ENCODE data around the gene FREM2.

FREM2 gene

DNA sequence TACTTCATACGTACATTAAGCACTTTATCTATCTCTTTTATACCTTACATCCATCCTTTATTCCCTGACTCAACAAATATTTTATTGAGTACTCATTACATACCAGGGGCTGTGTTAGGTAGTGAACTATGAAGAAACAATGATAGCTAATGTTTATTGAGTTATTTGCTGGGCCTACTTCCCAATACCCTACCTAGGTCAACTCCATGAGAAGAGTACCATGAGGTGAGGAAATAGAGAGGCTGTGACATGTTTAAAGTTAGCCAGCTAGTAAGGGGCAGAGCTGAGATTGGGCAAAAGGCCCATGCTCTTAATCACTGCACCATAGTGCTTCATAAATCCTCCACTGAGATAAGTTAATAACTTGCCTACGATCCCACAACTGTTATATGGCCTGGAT lies 79.9 kb downstream of the FREM2 start:
- no peak for DNase-seq

GRCh38 chr13:38767506-38768265 lies 80.8 kb downstream of the FREM2 start:
- DNase-seq = no peak

DNA sequence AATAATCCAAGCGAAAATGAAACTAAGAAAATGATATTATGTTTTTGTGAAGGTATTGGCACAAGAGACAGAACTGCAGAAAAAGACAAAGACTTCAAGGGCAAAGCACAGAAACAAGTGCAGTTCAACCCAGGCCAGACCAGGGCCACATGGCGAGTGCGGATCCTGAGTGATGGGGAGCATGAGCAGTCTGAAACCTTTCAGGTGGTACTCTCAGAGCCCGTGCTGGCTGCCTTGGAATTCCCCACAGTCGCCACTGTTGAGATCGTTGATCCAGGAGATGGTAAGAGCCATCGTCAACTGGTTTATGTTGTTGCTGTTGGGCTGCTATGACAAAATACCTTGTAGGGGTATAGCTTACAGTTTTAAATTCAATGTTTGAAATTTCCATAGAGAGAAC lies 82.6 kb downstream of the FREM2 start:
- DNase-seq = no peak

DNA sequence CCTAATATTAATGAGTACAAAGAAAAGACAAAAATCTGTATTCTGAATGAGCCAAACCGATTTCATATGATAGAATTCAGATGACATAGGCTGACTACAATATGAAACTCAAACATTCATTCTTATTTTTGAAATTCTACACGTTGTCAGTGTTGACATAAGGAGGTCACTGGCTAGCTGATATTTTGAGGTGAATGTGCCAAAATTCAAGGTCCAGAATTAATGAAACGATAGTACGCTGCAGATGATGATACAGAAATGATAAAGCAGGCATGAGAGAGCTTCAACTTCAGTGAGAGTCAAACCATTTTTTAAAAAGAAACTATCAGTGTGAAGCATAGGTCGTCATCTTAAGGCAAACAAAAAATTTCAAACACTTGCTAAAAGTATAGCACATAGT lies 88.2 kb downstream of the FREM2 start:
- no peak for DNase-seq

- DNase-seq = no peak
Measured at GRCh38 chr13:38777347-38778119, 90.7 kb downstream of the FREM2 start.

GRCh38 chr13:38781539-38781938 lies 94.7 kb downstream of the FREM2 start:
- no peak for DNase-seq

GRCh38 chr13:38784036-38784880 lies 97.4 kb downstream of the FREM2 start:
- DNase-seq = no peak

- no peak for DNase-seq
Measured at GRCh38 chr13:38785042-38785441, 98.2 kb downstream of the FREM2 start.

DNA sequence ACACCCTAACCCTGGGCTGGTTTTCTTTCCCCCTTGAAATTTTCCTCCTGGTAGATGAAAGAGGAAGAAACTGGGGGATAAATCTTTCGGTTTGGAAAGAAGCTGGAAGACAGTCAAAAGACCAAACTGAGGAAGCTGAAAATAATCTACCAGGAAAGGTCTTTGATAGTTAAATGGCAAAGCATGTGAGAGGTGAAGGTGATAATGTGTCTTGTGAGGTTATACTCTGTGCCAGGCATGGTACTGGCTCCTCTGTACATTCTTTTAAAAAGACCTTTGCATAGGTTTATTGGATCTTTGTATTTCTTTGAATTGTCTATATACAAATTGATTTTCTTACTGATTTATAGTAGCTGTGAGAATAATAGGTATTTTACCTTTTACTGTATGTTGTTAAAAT lies 98.6 kb downstream of the FREM2 start:
- no peak for DNase-seq

- DNase-seq = no peak
Measured at GRCh38 chr13:38787550-38787949, 100.7 kb downstream of the FREM2 start.

GRCh38 chr13:38796890-38797289 lies 110.0 kb downstream of the FREM2 start:
- no peak for DNase-seq

- DNase-seq = no peak
Measured at GRCh38 chr13:38803531-38803930, 116.7 kb downstream of the FREM2 start.

- DNase-seq = no peak
Measured at GRCh38 chr13:38804061-38804460, 117.2 kb downstream of the FREM2 start.

DNA sequence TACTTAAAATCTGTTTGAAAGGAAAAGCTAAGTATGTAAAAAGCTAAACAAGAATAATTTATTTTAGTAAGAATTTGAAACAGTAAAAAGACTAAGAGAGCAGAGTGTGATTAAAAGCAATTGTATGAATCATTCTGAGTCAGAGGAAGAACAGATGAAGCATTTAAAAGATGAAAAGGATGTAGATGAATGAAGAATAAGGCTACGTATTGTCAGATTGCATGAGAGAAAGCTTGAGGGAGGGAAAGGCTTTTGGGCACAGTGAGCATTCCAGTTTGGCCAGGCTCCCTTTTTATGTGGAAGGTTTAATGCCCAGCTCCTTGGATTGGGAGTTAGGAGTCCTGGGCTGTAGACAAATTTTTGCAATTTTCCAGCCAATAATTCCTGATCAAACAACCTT lies 117.7 kb downstream of the FREM2 start:
- no peak for DNase-seq

DNA sequence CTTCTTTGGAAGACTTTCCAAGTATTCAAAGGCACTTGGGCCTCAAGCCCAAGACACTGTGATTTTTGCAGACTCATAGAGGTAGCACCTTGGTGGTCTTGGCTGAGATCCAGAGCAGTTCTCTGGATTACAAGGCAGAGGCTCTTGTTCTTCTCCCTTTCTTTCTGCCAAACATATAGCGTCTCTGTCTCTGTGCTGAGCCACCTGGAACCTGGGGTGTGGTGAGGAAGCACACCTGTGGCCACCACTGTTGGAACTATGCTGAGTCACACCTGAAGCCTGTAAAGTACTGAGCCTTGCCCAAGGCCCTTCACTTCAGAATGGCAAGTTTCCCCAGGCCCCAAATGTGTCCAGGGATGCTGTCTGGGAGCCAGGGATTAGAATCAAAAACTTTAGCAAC lies 127.5 kb downstream of the FREM2 start:
- no peak for DNase-seq

- no peak for DNase-seq
Measured at GRCh38 chr13:38819053-38819452, 132.2 kb downstream of the FREM2 start.

- DNase-seq = no peak
Measured at GRCh38 chr13:38819596-38819995, 132.7 kb downstream of the FREM2 start.

DNA sequence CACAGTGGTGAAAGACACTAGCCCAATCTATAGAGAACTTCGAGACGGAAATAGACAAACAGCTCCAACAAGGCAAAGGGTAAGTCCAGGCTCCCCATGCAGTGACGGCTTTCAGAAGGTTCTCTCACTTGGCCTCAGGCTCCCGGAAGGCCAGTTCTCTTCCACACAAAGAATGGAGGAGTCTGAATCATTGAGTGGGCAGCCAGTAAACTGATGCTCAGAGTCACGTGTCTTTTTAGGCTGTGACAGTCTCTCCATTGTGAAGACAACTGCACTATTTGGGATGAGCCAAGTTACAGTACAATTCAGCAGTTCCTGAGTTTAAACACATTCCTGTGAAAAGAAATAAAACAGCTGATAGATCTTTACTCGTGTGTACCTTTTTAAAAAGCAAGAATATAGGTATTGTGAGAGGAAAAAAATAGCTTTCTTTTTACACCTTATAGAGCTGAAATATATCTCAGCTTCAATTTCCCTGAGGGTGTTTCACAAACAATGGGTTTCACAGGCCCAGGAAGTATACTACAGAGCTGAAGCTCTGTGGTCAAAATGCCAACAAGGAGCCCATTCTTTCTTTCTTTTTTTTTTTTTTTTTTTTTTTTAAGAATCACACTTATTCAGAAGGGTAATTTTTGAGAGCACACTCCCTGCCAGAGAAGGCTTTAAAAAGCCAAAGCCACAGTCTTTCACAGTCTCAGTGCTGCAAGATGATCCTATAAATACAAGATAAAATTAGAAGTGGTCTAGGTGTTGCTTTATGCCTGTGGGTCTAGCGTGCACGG lies 135.1 kb downstream of the FREM2 start:
- DNase-seq = no peak

- no peak for DNase-seq
Measured at GRCh38 chr13:38824342-38824741, 137.5 kb downstream of the FREM2 start.

DNA sequence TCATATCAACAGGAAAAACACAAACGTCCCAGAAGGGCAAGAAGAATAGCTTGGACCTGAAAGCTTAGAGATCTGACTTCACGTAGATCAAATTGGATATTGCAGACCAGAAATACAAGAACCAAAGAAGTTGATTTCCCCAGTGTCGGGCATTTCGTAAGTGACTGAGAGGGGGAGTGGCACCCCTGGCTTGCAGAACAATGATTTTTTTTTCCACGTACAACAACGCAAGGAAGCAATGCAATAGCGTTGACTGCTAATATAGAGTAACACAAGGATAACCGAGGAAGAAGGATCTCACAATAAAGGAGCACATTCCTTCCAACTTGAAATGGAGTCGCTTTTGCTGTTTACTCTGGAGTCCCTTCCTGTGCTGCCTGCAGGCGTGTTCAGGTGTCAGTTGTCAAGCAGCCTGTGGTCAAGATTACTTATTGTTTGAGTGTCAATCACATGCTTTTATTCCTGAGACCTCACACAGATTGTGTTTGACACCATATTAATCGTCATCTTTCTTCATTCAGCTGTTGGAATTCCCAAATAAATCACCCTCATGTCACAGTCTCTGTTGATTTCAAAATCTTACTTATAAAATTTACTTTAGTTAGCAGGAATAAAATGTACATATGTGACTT lies 139.4 kb downstream of the FREM2 start:
- no peak for DNase-seq

DNA sequence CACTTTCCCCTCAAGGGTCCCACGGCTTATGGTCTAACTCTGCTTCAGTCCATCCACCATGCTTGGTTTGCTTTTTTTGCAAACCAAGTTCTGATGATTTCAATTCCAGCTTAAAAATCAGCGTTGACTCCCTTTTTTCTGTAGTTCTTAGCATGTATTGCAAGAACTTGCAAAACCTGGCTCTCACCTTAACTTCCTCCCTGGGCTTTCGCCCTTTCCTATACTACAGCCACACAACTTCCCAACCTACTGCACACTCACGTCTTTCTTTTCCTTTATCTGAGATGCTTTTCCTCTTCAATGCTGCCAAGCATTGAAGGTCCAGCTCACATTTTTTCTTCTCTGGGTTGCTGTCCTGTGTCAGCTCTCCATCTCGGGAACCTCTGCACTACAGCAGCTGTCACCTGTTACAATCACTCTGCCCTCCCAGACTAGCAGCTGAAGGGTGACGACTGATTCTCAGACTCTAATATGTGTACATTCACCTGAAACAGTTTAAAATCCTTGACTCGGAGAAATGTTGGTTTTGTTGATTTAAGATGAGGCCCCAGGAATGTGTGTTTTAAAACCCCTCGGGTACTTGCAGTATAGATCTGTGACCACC lies 143.7 kb downstream of the FREM2 start:
- DNase-seq = no peak

DNA sequence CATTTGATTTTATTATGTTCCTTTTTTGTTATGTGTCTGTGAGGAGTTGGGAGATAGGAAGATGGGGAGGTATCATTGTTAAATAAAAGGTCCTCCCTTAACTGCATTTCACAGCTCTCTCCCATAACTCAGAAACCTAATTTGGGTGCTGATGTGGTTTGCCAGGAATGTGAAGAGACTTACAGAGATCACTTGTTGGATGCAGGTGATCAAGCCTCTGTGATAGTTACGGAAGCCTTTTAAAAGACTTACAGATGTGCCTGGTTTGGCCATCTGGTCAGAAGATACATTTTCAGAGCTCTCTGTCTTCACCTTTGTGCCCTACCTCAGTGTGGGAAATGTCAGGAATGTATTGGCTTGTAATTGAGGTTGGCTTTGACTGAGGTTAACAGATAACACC lies 157.7 kb downstream of the FREM2 start:
- DNase-seq = no peak
